ENCODE data around the gene GLDN. TPM values are rescaled to one million over a fixed set of nuclear protein-coding genes. Genes with fewer than 3 reads are reported as not detected.

The GLDN gene
- total RNA-seq, 1 experiment from 2014 or later: 0.57 TPM

- no peak for ATAC-seq
- no peaks in the 10 kb centered on the region for H3K4me1 ChIP-seq (ENCODE audit: control insufficient read depth, insufficient read depth, low read length)
- H3K9me3 ChIP-seq (ENCODE audit: control insufficient read depth, insufficient read depth, low read depth, low read length): no peaks in the 10 kb centered on the region
- H3K27me3 ChIP-seq (ENCODE audit: control insufficient read depth, insufficient read depth, low read length): no peaks in the 10 kb centered on the region; the same call in 1 of the 2 replicates
- POLR2A ChIA-PET: no interaction called here
- TF ChIP-seq, protein P1, sequence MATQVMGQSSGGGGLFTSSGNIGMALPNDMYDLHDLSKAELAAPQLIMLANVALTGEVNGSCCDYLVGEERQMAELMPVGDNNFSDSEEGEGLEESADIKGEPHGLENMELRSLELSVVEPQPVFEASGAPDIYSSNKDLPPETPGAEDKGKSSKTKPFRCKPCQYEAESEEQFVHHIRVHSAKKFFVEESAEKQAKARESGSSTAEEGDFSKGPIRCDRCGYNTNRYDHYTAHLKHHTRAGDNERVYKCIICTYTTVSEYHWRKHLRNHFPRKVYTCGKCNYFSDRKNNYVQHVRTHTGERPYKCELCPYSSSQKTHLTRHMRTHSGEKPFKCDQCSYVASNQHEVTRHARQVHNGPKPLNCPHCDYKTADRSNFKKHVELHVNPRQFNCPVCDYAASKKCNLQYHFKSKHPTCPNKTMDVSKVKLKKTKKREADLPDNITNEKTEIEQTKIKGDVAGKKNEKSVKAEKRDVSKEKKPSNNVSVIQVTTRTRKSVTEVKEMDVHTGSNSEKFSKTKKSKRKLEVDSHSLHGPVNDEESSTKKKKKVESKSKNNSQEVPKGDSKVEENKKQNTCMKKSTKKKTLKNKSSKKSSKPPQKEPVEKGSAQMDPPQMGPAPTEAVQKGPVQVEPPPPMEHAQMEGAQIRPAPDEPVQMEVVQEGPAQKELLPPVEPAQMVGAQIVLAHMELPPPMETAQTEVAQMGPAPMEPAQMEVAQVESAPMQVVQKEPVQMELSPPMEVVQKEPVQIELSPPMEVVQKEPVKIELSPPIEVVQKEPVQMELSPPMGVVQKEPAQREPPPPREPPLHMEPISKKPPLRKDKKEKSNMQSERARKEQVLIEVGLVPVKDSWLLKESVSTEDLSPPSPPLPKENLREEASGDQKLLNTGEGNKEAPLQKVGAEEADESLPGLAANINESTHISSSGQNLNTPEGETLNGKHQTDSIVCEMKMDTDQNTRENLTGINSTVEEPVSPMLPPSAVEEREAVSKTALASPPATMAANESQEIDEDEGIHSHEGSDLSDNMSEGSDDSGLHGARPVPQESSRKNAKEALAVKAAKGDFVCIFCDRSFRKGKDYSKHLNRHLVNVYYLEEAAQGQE (IDR thresholded peaks at IDR 0.05; ENCODE audit: insufficient read depth in 1 of 2, low read depth in 2 of 2, low read length in 1 of 2): no peak
- TF ChIP-seq, protein P2, sequence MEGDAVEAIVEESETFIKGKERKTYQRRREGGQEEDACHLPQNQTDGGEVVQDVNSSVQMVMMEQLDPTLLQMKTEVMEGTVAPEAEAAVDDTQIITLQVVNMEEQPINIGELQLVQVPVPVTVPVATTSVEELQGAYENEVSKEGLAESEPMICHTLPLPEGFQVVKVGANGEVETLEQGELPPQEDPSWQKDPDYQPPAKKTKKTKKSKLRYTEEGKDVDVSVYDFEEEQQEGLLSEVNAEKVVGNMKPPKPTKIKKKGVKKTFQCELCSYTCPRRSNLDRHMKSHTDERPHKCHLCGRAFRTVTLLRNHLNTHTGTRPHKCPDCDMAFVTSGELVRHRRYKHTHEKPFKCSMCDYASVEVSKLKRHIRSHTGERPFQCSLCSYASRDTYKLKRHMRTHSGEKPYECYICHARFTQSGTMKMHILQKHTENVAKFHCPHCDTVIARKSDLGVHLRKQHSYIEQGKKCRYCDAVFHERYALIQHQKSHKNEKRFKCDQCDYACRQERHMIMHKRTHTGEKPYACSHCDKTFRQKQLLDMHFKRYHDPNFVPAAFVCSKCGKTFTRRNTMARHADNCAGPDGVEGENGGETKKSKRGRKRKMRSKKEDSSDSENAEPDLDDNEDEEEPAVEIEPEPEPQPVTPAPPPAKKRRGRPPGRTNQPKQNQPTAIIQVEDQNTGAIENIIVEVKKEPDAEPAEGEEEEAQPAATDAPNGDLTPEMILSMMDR (IDR thresholded peaks at IDR 0.05): no peak
- TF ChIP-seq TCF7L2 (IDR thresholded peaks at IDR 0.05; ENCODE audit: low read depth, low read length) (no peak), SIN3A (IDR thresholded peaks at IDR 0.05; ENCODE audit: borderline replicate concordance, insufficient read depth, low read depth, low read length) (no peak)
- H3K27ac ChIP-seq (ENCODE audit: low read length): no peak overlapping the region
- no peak overlapping the region for H3K4me3 ChIP-seq (ENCODE audit: low read depth in 2 of 2, low read length in 2 of 2)
- intact Hi-C loops (cut with micrococcal nuclease; ENCODE audit: unreplicated experiment) (no loop called here), in situ Hi-C loops (cut with HindIII; ENCODE audit: low pct_unique_long_range_greater_than_20kb, low sequenced_read_pairs) (no loop called here)
- CTCF ChIA-PET: no interaction called here
- BruUV-seq (replicated peaks): no TSS peak
- no peak for DNase-seq (ENCODE audit: low read depth, low spot score)
- no peaks in the 10 kb centered on the region for H3K36me3 ChIP-seq (ENCODE audit: control insufficient read depth, insufficient read depth, low read length)
Observed at GRCh38 chr15:51363383-51363782, 21.9 kb downstream of the GLDN start.

DNA sequence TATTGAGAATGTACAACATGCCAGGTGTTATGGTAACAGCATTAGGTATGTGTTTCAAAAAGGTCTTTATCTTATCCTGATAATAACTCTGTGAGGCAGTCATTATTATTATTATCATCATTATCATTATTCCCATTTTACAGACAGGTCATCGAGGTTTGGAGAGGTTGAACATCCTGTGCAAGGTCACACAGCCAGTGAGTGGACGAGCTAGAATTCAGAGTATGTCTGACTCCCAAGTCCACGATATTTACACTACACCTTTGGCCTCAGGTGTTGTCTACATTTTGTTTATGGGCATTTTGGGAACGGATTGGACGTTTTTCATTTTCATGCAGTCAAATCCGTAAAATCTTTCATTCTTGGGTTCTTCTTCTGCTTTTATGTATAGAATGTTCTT lies 24.0 kb downstream of the GLDN start:
- ATAC-seq: no peak
- no peak for TF ChIP-seq POLR2AphosphoS5 (IDR thresholded peaks at IDR 0.05; ENCODE audit: low read depth, low read length)
- TF ChIP-seq, protein P2 (IDR thresholded peaks at IDR 0.05): no peak
- no peak for TF ChIP-seq TCF7L2 (IDR thresholded peaks at IDR 0.05; ENCODE audit: low read depth, low read length)
- no peak for TF ChIP-seq SIN3A (IDR thresholded peaks at IDR 0.05; ENCODE audit: borderline replicate concordance, insufficient read depth, low read depth, low read length)
- TF ChIP-seq, protein P1 (IDR thresholded peaks at IDR 0.05; ENCODE audit: insufficient read depth in 1 of 2, low read depth in 2 of 2, low read length in 1 of 2): no peak
- ChIA-PET POLR2A (no interaction called here), CTCF (no interaction called here)
- DNase-seq (ENCODE audit: low read depth, low spot score): no peak
- no peaks in the 10 kb centered on the region for H3K9me3 ChIP-seq (ENCODE audit: control insufficient read depth, insufficient read depth, low read depth, low read length)
- no peaks in the 10 kb centered on the region for H3K4me1 ChIP-seq (ENCODE audit: control insufficient read depth, insufficient read depth, low read length)
- in situ Hi-C loops (cut with HindIII; ENCODE audit: low pct_unique_long_range_greater_than_20kb, low sequenced_read_pairs) (no loop called here), intact Hi-C loops (cut with micrococcal nuclease; ENCODE audit: unreplicated experiment) (no loop called here)
- no peaks in the 10 kb centered on the region for H3K36me3 ChIP-seq (ENCODE audit: control insufficient read depth, insufficient read depth, low read length)
- no TSS peak for BruUV-seq (replicated peaks)
- no peak overlapping the region for H3K27ac ChIP-seq (ENCODE audit: low read length)
- H3K4me3 ChIP-seq (ENCODE audit: low read depth in 2 of 2, low read length in 2 of 2): no peak overlapping the region
- no peaks in the 10 kb centered on the region; the same call in 1 of the 2 replicates for H3K27me3 ChIP-seq (ENCODE audit: control insufficient read depth, insufficient read depth, low read length)
